Liver (tissue), 9 donors: Measurements from ENCODE around the gene FGFR3. TPM values are rescaled to one million over a fixed set of nuclear protein-coding genes. Genes with fewer than 3 reads are reported as not detected.

Source experiments
- DNase-seq: peaks from one replicate; pipeline ENCODE4 v3.0.0-alpha.2; 2017; ENCODE audit warnings: low spot score
- H3K27ac ChIP-seq, 2 donors: one replicate each; pipeline ENCODE4 v1.7.0; 2013; ENCODE audit warnings: inconsistent platforms in 2 of 2, low read length in 2 of 2, control low read depth in 1 of 2, low read depth in 1 of 2, mild to moderate bottlenecking in 1 of 2
- H3K27me3 ChIP-seq, 4 donors: one replicate each; pipeline versions ENCODE4 v1.6.1 to v1.7.0; 2013; ENCODE audit warnings: low read length in 3 of 4, inconsistent platforms in 1 of 4, mild to moderate bottlenecking in 1 of 4, moderate library complexity in 1 of 4; ENCODE audit not compliant: control insufficient read depth in 4 of 4, insufficient read depth in 4 of 4
- H3K36me3 ChIP-seq, 4 donors: one replicate each; pipeline versions ENCODE4 v1.6.1 to v1.7.0; 2013; ENCODE audit warnings: low read length in 3 of 4, mild to moderate bottlenecking in 3 of 4, low read depth in 1 of 4, moderate library complexity in 1 of 4; ENCODE audit not compliant: control insufficient read depth in 4 of 4, insufficient read depth in 3 of 4
- H3K4me1 ChIP-seq, 4 donors: one replicate each; pipeline versions ENCODE4 v1.6.1 to v1.7.0; 2013; ENCODE audit warnings: low read length in 3 of 4, mild to moderate bottlenecking in 3 of 4, moderate library complexity in 1 of 4; ENCODE audit not compliant: control insufficient read depth in 4 of 4, insufficient read depth in 4 of 4
- H3K4me3 ChIP-seq, 3 donors: one replicate each; pipeline versions ENCODE4 v1.6.1 to v1.7.0; 2013; ENCODE audit warnings: low read length in 3 of 3, control low read depth in 1 of 3, low read depth in 1 of 3, mild to moderate bottlenecking in 1 of 3
- H3K9ac ChIP-seq, 2 donors: one replicate each; pipeline ENCODE4 v1.7.0; 2013; ENCODE audit warnings: low read length in 2 of 2, mild to moderate bottlenecking in 2 of 2, moderate library complexity in 2 of 2, control low read depth in 1 of 2, low read depth in 1 of 2
- H3K9me3 ChIP-seq, 4 donors: one replicate each; pipeline versions ENCODE4 v1.6.1 to v1.7.0; 2013; ENCODE audit warnings: low read length in 3 of 4; ENCODE audit not compliant: control insufficient read depth in 4 of 4
- FOXA1 ChIP-seq: IDR thresholded peaks from 2 replicates; pipeline ENCODE4 v1.6.1; 2016; ENCODE audit warnings: antibody characterized with exemption
- FOXA2 ChIP-seq: IDR thresholded peaks from 2 replicates; pipeline ENCODE4 v1.6.1; 2016; ENCODE audit warnings: antibody characterized with exemption
- GABPA ChIP-seq, 2 donors: IDR thresholded peaks in 1 of 2; conservative IDR thresholded peaks in 1 of 2; 2 replicates each; pipeline ENCODE4 v1.6.1; 2016; ENCODE audit warnings: antibody characterized with exemption in 2 of 2, mild to moderate bottlenecking in 1 of 2, moderate library complexity in 1 of 2
- HNF4A ChIP-seq, 2 donors: conservative IDR thresholded peaks; 2 replicates each; pipeline ENCODE4 v1.6.1; 2016; ENCODE audit warnings: antibody characterized with exemption in 2 of 2, mild to moderate bottlenecking in 2 of 2
- HNF4G ChIP-seq: IDR thresholded peaks from 2 replicates; pipeline ENCODE4 v1.6.1; 2016; ENCODE audit warnings: antibody characterized with exemption
- JUND ChIP-seq, 2 donors: IDR thresholded peaks; 2 replicates each; pipeline ENCODE4 v1.6.1; 2016; ENCODE audit warnings: antibody characterized with exemption in 2 of 2
- NR2F2 ChIP-seq: IDR thresholded peaks from 2 replicates; pipeline ENCODE4 v1.6.1; 2016; ENCODE audit warnings: antibody characterized with exemption
- RAD21 ChIP-seq, 2 donors: IDR thresholded peaks; 2 replicates each; pipeline ENCODE4 v1.6.1; 2016; ENCODE audit warnings: antibody characterized with exemption in 2 of 2, mild to moderate bottlenecking in 2 of 2
- RXRA ChIP-seq, 2 donors: IDR thresholded peaks; 2 replicates each; pipeline ENCODE4 v1.6.1; 2017 to 2018; ENCODE audit warnings: antibody characterized with exemption in 2 of 2, mild to moderate bottlenecking in 1 of 2
- SP1 ChIP-seq: IDR thresholded peaks from 2 replicates; pipeline ENCODE4 v1.6.1; 2018; ENCODE audit warnings: antibody characterized with exemption, mild to moderate bottlenecking
- TAF1 ChIP-seq: conservative IDR thresholded peaks from 2 replicates; pipeline ENCODE4 v1.6.1; 2016; ENCODE audit warnings: antibody characterized with exemption, mild to moderate bottlenecking
- YY1 ChIP-seq: IDR thresholded peaks from 2 replicates; pipeline ENCODE4 v1.6.1; 2016; ENCODE audit warnings: antibody characterized with exemption, mild to moderate bottlenecking
- WGBS: extraction: QIAGEN DNeasy Blood & Tissue Kit; methylation state at CpG from one replicate; pipeline ENCODE4 v1.1.7; 2013; 5-methylcytosine and 5-hydroxymethylcytosine counted together
- polyA plus RNA-seq, 2 donors: library from polyadenylated mRNA; stranded (reverse) in 1 of 2; unstranded in 1 of 2; fragments of 200-250 nt in 1 of 2; fragments of >200 nt in 1 of 2; fragmentation: Nextera tagmentation in 1 of 2; extraction: Ambion mirVana in 1 of 2; gene quantifications; one replicate each; pipeline versions ENCODE4 v1.2.1 to v1.2.3, GENCODE V29; 2013 to 2015
- total RNA-seq, 2 donors: library from RNA; depleted of rRNA; stranded (reverse); fragments of >200 nt; gene quantifications; one replicate each; pipeline ENCODE4 v1.2.3, GENCODE V29; 2014
- TF ChIP-seq, protein P1 (sequence below): fragments of 150-350 bp; IDR thresholded peaks from 2 replicates; pipeline ENCODE4 v1.5.1; 2017; ENCODE audit warnings: improper control_type of control experiment, low read depth, low read length; ENCODE audit not compliant: missing input control
- TF ChIP-seq, protein P2 (sequence below): IDR thresholded peaks from 2 replicates; pipeline ENCODE4 v1.6.1; 2016; ENCODE audit warnings: antibody characterized with exemption, mild to moderate bottlenecking
- TF ChIP-seq, protein P3 (sequence below): IDR thresholded peaks from 2 replicates; pipeline ENCODE4 v1.6.1; 2016; ENCODE audit warnings: antibody characterized with exemption
- TF ChIP-seq, protein P4 (sequence below): IDR thresholded peaks from 2 replicates; pipeline ENCODE4 v1.6.1; 2016; ENCODE audit warnings: antibody characterized with exemption
- TF ChIP-seq, protein P5 (sequence below): IDR thresholded peaks from 2 replicates; pipeline ENCODE4 v1.6.1; 2016; ENCODE audit warnings: antibody characterized with exemption
- donor health status: healthy.
- donor health status: healthy.
- donor health status: healthy.
- donor health status: healthy.
- donor health status: healthy.

The FGFR3 gene
- total and polyA plus RNA-seq, 4 donors = 5.6 to 40.0 (median 29.1) TPM

DNA sequence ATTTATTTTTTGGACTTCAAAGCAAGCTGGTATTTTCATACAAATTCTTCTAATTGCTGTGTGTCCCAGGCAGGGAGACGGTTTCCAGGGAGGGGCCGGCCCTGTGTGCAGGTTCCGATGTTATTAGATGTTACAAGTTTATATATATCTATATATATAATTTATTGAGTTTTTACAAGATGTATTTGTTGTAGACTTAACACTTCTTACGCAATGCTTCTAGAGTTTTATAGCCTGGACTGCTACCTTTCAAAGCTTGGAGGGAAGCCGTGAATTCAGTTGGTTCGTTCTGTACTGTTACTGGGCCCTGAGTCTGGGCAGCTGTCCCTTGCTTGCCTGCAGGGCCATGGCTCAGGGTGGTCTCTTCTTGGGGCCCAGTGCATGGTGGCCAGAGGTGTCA, 15.3 kb downstream of the FGFR3 start:
- Histone ChIP-seq H3K27me3 (no peaks in the 10 kb centered on the region), H3K36me3 (peaks cover 4 to 25% (median 7%) of the 10 kb centered on the region in 4 donors), H3K27ac (no peak overlapping the region), H3K4me1 (peaks cover 8 to 41% (median 24%) of the 10 kb centered on the region in 4 donors), H3K9me3 (no peaks in the 10 kb centered on the region), H3K9ac (no peak overlapping the region), H3K4me3 (no peak overlapping the region)
- DNase-seq = no peak
- 46% methylated on average over 6 of the region's 6 CpGs for WGBS
- TF ChIP-seq RAD21 (IDR thresholded peaks at IDR 0.05) (no peak), NR2F2 (no peak), HNF4A (conservative IDR thresholded peaks at IDR 0.05) (no peak), JUND (IDR thresholded peaks at IDR 0.05) (no peak), HNF4G (no peak), TAF1 (no peak), FOXA1 (no peak), YY1 (no peak), GABPA (IDR thresholded peaks at IDR 0.05 in 1 of 2, conservative IDR thresholded peaks at IDR 0.05 in 1 of 2) (no peak), RXRA (IDR thresholded peaks at IDR 0.05) (no peak), SP1 (no peak), FOXA2 (no peak)
- TF ChIP-seq, protein P1, sequence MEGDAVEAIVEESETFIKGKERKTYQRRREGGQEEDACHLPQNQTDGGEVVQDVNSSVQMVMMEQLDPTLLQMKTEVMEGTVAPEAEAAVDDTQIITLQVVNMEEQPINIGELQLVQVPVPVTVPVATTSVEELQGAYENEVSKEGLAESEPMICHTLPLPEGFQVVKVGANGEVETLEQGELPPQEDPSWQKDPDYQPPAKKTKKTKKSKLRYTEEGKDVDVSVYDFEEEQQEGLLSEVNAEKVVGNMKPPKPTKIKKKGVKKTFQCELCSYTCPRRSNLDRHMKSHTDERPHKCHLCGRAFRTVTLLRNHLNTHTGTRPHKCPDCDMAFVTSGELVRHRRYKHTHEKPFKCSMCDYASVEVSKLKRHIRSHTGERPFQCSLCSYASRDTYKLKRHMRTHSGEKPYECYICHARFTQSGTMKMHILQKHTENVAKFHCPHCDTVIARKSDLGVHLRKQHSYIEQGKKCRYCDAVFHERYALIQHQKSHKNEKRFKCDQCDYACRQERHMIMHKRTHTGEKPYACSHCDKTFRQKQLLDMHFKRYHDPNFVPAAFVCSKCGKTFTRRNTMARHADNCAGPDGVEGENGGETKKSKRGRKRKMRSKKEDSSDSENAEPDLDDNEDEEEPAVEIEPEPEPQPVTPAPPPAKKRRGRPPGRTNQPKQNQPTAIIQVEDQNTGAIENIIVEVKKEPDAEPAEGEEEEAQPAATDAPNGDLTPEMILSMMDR = no peak
- TF ChIP-seq, protein P2, sequence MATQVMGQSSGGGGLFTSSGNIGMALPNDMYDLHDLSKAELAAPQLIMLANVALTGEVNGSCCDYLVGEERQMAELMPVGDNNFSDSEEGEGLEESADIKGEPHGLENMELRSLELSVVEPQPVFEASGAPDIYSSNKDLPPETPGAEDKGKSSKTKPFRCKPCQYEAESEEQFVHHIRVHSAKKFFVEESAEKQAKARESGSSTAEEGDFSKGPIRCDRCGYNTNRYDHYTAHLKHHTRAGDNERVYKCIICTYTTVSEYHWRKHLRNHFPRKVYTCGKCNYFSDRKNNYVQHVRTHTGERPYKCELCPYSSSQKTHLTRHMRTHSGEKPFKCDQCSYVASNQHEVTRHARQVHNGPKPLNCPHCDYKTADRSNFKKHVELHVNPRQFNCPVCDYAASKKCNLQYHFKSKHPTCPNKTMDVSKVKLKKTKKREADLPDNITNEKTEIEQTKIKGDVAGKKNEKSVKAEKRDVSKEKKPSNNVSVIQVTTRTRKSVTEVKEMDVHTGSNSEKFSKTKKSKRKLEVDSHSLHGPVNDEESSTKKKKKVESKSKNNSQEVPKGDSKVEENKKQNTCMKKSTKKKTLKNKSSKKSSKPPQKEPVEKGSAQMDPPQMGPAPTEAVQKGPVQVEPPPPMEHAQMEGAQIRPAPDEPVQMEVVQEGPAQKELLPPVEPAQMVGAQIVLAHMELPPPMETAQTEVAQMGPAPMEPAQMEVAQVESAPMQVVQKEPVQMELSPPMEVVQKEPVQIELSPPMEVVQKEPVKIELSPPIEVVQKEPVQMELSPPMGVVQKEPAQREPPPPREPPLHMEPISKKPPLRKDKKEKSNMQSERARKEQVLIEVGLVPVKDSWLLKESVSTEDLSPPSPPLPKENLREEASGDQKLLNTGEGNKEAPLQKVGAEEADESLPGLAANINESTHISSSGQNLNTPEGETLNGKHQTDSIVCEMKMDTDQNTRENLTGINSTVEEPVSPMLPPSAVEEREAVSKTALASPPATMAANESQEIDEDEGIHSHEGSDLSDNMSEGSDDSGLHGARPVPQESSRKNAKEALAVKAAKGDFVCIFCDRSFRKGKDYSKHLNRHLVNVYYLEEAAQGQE = no peak
- TF ChIP-seq, protein P3, sequence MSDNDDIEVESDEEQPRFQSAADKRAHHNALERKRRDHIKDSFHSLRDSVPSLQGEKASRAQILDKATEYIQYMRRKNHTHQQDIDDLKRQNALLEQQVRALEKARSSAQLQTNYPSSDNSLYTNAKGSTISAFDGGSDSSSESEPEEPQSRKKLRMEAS = no peak
- TF ChIP-seq, protein P4, sequence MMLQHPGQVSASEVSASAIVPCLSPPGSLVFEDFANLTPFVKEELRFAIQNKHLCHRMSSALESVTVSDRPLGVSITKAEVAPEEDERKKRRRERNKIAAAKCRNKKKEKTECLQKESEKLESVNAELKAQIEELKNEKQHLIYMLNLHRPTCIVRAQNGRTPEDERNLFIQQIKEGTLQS = no peak
- TF ChIP-seq, protein P5, sequence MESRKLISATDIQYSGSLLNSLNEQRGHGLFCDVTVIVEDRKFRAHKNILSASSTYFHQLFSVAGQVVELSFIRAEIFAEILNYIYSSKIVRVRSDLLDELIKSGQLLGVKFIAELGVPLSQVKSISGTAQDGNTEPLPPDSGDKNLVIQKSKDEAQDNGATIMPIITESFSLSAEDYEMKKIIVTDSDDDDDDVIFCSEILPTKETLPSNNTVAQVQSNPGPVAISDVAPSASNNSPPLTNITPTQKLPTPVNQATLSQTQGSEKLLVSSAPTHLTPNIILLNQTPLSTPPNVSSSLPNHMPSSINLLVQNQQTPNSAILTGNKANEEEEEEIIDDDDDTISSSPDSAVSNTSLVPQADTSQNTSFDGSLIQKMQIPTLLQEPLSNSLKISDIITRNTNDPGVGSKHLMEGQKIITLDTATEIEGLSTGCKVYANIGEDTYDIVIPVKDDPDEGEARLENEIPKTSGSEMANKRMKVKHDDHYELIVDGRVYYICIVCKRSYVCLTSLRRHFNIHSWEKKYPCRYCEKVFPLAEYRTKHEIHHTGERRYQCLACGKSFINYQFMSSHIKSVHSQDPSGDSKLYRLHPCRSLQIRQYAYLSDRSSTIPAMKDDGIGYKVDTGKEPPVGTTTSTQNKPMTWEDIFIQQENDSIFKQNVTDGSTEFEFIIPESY = no peak
